Mononuclear cell (primary cell): ENCODE data around the gene NUDT17. TPM values are rescaled to one million over a fixed set of nuclear protein-coding genes. Genes with fewer than 3 reads are reported as not detected.
A peak's percentile ranks its signal among the peaks of the same experiment; 100 is the strongest.
"Not testable (repeated sequence)": the region's sequence is repeated elsewhere in the genome, so short reads cannot be mapped to it uniquely, and the experiment has no call there.

Experiments used
- H3K27me3 ChIP-seq: 2 replicates; pipeline ENCODE4 v1.6.0; 2011; ENCODE audit warnings: low read length, control low read depth; ENCODE audit not compliant: insufficient read depth
- H3K4me1 ChIP-seq: 2 replicates; pipeline ENCODE4 v1.5.1; 2011; ENCODE audit warnings: mild to moderate bottlenecking, low read length, control low read depth; ENCODE audit not compliant: insufficient read depth
- H3K4me3 ChIP-seq: 2 replicates; pipeline ENCODE4 v1.5.1; 2011; ENCODE audit warnings: mild to moderate bottlenecking, low read length, moderate library complexity
- H3K9me3 ChIP-seq: 2 replicates; pipeline ENCODE4 v1.5.1; 2011; ENCODE audit warnings: low read depth, mild to moderate bottlenecking, control low read depth, low read length
- total RNA-seq: library from RNA; depleted of rRNA; stranded (reverse); fragments of >200 nt; gene quantifications from one replicate; pipeline ENCODE4 v1.2.3, GENCODE V29; 2012

NUDT17 gene
- total RNA-seq, 1 donor: 1.2 TPM

DNA sequence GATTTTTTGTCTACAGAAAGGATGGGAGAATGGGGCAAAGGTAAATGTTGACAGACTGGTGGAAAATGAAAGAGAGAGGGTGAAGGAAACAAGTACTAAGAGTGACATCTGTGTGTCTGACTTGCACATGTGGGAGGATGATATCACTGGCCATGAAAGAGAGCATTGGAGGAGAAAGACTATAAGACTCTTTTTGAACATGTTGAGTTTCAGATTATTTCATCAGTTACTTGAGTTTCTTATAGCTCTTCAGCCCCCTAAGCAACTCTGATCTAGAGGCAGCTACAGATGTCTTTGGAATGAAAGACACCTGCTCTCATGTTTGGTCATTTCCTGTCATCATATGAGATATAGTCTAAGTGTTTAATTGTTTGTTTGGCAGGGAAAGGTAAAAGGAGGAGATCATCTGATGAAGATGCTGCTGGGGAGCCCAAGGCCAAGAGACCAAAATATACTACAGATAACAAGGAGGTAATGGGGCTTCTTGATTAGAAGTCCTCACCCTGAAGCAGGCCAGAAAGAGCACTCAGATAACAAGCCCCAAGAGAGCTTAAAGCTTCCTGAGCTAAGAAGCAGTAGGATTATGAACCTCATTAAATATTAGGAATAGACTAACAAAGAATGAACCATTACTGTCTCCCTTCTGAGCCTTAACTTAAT, 16.9 kb upstream of the NUDT17 start:
- H3K4me1 ChIP-seq: peaks cover 13% of the 10 kb centered on the region
- H3K9me3 ChIP-seq: no peaks in the 10 kb centered on the region

DNA sequence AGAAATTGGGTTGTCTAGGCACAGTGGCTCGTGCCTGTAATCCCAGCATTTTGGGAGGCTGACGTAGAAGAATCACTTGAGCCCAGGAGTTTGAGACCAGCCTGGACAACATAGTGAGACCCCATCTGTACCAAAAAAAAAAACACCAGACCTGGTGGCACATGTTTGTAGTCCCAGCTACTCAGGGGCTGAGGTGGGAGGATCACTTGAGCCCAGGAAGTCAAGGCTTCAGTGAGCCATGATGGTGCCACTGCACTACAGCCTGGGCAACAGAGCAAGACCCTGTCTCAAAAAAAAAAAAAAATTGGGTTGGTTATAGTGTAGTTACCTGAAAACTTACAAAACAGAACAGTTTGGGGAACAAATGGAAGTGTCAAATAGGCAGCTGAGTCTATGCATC, 14.6 kb upstream of the NUDT17 start:
- not testable (repeated sequence) for H3K4me3 ChIP-seq, H3K9me3 ChIP-seq, H3K4me1 ChIP-seq, H3K27me3 ChIP-seq

More for the DNA sequence above, 16.9 kb upstream of the NUDT17 start:
- no peaks in the 10 kb centered on the region for H3K27me3 ChIP-seq
- H3K4me3 ChIP-seq: no peak overlapping the region

DNA sequence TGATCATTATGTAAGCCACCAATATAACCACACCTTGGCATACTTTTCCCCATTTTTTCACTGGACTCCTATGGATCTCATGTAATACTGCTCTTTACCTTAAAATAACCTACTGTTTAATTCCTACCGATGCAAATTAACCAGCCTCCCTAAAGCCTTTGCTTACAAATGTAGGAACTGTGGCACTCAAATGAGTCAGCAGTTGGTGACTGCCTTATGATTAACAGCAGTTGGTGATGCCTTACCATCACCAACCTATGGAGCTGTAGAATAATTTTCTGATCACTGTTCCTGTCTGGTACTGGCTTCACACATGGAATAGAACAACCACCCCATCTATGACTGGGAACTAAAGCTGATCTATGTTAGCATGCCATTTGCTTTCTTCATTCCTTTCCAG, 7.8 kb upstream of the NUDT17 start:
- no peaks in the 10 kb centered on the region for H3K27me3 ChIP-seq
- H3K9me3 ChIP-seq: no peaks in the 10 kb centered on the region

GRCh38 chr1:145843031-145843430, 2.4 kb upstream of the NUDT17 start:
- Histone ChIP-seq H3K4me1 (peaks cover 17% of the 10 kb centered on the region), H3K4me3 (no peak overlapping the region), H3K9me3 (no peaks in the 10 kb centered on the region), H3K27me3 (no peaks in the 10 kb centered on the region)

More for the DNA sequence above, 7.8 kb upstream of the NUDT17 start:
- Histone ChIP-seq H3K4me3 (no peak overlapping the region), H3K4me1 (no peaks in the 10 kb centered on the region)

DNA sequence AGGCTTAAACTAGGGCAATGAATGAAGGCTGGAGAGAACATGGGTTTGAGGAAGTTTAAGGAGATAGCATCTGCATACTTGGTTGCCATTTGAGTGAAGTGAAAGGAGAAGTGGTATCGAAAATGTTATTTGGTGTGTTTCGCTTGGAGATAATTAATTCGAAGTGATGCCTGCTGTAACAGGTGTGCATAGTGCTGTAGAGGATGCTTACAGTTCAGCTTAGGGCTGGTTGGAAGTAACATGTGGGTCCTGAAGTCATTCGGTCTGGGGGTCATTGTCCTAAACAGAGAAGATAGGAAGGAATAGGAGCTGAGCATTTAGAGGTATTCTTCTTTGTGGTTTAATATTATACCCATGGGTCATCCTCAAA, 301 bp upstream of the NUDT17 start:
- Histone ChIP-seq H3K4me3 (peak overlapping the region; percentile 58), H3K9me3 (no peaks in the 10 kb centered on the region), H3K4me1 (peaks cover 17% of the 10 kb centered on the region), H3K27me3 (no peaks in the 10 kb centered on the region)

DNA sequence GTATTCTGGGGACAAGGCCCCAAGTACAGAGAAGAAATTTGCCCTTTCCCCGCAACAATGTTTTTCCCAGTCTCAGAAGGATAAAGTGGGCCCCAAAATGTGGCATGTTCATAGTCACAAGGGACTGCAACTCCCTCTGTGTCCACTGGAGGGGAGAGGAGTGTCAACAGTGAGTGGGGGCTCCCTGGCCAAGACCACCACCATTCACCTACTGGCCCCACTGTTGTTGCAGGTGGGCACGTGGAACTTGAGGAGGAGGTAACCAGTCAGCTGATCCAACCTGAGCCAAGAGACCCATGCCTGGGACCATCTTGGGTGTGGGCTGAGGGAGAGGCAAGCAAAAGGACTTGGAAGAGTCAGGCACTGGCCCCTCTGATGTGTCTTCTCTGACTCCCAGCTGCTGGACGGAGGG, 777 bp downstream of the NUDT17 start:
- Histone ChIP-seq H3K4me1 (peaks cover 17% of the 10 kb centered on the region), H3K27me3 (no peaks in the 10 kb centered on the region), H3K9me3 (no peaks in the 10 kb centered on the region), H3K4me3 (peak overlapping the region; percentile 58)

DNA sequence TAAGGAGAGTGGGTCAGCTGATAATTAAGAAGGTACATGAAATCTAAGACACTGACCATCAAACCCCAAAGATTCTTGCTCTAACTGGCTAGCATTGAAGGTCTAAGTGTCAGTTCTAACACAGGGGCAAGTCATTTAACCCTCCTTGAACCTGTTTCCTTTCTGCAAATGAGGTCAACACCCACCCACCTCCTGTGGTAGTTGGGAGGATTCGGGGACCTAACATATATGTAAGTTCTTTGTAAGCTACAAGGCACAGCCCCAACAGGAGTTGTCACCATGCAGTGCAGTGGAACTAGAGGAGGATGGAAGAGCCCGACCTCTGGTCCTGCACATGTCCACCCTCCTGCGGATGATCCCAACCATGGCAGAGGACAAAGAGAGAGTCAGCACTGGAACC, 2.4 kb downstream of the NUDT17 start:
- H3K4me3 ChIP-seq: no peak overlapping the region
- no peaks in the 10 kb centered on the region for H3K27me3 ChIP-seq
- no peaks in the 10 kb centered on the region for H3K9me3 ChIP-seq
- peaks cover 17% of the 10 kb centered on the region for H3K4me1 ChIP-seq

DNA sequence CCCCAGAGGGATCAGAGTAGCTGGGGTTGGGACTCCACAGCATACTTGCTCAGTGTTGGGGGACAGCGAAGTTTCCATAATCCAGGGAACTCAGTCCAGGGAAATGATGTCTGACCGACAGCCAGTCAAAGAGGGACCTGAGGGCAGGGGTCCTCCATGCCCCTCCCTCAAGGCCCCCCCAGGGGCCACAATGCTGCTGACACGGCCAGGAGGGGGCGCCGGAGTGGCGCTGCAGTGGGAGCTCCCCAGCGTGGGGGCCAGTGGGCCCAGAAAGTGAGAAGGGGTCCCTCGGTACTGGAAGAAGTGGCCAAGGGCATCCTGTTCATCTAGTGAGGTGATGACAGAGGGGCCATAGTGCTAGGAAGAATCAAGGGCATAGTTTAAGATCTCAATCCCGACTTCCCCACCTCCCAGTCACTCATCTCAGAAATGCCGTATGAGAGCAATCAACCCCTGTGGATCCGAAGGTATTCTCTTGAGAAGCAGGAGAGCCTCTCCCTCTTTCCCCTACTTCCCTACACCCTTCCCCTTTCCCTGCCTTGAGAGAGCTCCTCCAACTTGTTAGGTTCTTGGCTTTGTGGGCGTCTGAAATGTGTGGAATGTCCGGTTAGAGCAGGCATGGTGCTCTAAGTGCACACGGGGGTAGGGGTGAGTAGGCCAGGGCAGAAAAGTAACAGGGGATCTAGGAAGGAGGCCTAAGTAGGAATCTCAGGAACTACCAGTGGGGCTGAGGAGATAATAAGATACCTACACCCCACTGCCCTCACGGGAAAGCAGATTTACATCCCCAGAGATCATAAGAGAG, 4.1 kb downstream of the NUDT17 start:
- H3K27me3 ChIP-seq: no peaks in the 10 kb centered on the region
- H3K4me3 ChIP-seq: no peak overlapping the region

DNA sequence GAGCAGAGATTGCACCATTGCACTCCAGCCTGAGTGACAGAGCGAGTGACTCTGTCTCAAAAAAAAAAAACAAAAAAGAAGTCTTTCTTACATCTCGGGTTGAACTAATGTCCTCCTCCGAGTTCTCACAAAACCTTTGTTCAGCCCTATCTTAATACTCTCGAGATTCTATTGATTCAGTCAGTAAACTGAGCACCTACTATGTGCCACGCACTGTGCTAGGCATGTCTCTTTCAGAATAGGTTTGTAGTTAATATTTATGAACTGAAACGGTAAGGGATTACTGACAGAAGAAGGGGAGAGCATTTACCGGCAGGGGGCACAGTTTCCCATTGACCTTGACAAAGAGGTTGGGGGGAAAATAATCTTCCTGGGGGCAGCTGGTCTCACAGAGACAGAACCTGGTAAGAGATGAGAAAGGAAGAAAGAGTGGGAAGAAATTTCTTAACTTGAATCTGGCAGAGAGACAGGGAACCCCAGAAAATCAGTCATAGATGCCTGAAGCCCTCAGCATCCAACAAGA, 10.1 kb downstream of the NUDT17 start:
- no peak overlapping the region for H3K4me3 ChIP-seq
- no peaks in the 10 kb centered on the region for H3K27me3 ChIP-seq
- H3K9me3 ChIP-seq: no peaks in the 10 kb centered on the region
- H3K4me1 ChIP-seq: peaks cover 13% of the 10 kb centered on the region

More for the DNA sequence above, 4.1 kb downstream of the NUDT17 start:
- peaks cover 17% of the 10 kb centered on the region for H3K4me1 ChIP-seq
- no peaks in the 10 kb centered on the region for H3K9me3 ChIP-seq

DNA sequence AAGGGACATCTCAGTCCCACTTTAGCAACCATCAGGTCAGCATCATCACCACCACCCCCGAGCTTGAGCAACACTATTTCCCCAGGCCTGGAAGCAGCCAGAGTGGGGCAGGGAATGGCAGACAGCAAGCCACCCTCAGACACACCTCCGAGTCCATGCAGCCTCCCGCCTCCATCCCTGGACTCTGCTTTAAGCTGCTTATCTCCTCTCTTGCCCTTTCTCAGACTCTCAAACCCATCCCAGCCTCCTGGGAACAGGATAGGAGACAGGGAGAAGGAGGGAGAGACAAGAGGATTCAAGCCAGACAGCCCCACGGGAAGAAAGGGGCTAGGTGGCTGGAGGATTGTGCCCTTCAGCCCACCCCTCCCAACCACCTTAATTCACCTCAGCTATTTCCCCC, 11.7 kb downstream of the NUDT17 start:
- Histone ChIP-seq H3K27me3 (no peaks in the 10 kb centered on the region), H3K4me3 (no peak overlapping the region), H3K4me1 (peaks cover 13% of the 10 kb centered on the region), H3K9me3 (no peaks in the 10 kb centered on the region)

DNA sequence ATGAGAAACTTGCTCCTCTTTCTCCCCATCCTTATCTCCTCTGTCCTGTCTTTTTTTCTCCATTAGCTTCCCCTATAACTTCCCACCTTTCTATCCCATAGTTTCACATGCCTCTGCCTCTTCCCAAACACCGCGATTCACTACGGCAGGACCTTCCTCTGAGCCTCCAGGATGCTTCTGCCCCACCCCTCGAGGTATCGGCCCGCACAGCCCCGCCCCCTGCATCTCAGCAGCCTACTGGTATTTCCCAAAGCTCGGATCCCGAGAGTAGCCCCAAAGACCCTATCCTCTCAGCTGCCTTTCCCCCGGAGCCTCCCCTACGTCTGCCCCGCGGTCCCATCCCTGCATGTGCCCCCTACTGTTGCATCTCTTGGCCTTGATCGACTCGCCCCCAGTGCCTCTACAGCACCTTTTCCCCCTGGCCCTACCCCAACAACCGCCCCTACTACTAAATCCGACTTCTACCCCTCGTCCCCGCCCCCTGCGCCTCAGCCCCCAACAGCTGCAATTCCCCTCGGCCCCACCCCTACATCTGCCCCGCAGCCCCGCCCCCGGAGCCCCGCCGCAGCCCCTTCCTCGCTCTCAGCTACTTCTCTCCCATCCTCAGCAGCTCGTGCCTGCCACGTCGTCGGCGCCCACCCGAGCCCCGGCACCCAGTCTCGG, 12.9 kb downstream of the NUDT17 start:
- H3K4me3 ChIP-seq: peak overlapping the region; percentile 88
- no peaks in the 10 kb centered on the region for H3K9me3 ChIP-seq
- peaks cover 13% of the 10 kb centered on the region for H3K4me1 ChIP-seq

GRCh38 chr1:145858901-145859490, 13.6 kb downstream of the NUDT17 start, which contains the start of gene PIAS3:
Gene PIAS3 (minus strand): TSS chr1:145859081. CDS start chr1:145858990, 91 bp downstream.
- H3K4me1 ChIP-seq: peaks cover 13% of the 10 kb centered on the region
- H3K27me3 ChIP-seq: no peaks in the 10 kb centered on the region

More for the DNA sequence above, 12.9 kb downstream of the NUDT17 start:
- no peaks in the 10 kb centered on the region for H3K27me3 ChIP-seq

DNA sequence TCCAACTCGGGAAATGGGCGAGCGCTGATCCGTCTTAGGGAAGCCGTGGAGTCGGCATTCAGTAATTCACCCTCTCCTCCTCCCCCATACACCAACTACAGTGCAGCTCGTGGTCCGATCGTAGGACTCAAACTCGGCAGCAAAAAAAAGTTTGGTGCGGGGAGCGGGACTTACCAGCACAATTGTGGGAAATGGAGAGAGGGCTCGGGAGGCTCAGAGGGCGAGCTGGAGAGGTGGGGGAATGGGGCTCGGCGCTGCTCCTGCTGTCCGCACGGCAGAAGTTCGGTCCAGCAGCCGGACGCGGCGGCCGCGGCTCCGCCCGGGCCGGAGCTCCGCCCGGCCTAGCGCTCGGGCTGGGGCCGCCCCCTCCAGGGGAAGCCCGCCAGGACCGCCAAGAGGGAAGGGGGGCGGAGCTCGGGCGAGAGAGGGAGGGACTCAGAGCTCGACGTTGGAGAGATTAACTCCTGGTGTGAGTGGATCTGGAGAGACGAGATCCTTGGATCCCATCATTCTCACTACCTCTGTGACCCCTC, 14.1 kb downstream of the NUDT17 start:
- Histone ChIP-seq H3K27me3 (no peaks in the 10 kb centered on the region), H3K9me3 (no peaks in the 10 kb centered on the region), H3K4me3 (peak overlapping the region; percentile 88), H3K4me1 (peaks cover 13% of the 10 kb centered on the region)

More at GRCh38 chr1:145858901-145859490, 13.6 kb downstream of the NUDT17 start, which contains the start of gene PIAS3:
- Histone ChIP-seq H3K4me3 (peak within 1 kb of the TSS; percentile 88), H3K9me3 (no peaks in the 10 kb centered on the region)

DNA sequence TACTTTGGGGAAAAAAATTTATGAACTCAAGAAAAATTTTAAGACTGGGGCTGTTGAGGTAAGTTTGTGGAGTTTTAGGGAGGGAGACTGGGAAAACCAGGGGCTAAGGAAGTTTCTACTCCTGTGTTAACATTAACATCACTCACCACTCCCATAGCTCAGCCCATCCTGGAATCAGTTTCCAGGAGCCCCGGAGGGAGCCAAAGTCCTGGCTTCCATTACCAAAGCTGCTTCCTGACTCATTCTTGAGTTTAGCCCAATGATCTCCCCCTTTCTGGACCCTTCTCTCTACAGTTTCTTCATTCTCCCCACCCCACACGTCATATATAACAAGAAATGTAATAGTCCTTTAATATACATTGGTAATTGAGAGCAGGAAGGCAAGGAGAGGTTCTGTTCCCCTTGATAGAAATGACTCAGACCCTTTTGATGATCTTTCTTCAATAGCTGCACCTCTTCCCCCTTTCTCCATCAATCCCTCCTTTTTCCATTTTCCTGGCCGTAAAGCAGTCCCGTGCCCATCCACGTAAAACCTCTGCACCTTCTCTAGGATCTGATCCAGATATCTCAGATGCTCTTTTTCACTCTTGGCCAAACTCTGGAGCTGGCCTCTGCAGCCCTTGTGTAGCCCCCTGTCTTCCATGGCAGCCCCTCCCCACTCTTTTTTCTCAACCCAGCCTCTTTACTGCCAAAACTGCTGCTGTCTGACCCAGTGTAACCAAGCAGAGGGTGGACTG, 18.0 kb downstream of the NUDT17 start:
- no peaks in the 10 kb centered on the region for H3K27me3 ChIP-seq
- no peaks in the 10 kb centered on the region for H3K9me3 ChIP-seq
- no peak overlapping the region for H3K4me3 ChIP-seq
- peaks cover 5% of the 10 kb centered on the region for H3K4me1 ChIP-seq
